Stomach (tissue), 9 donors: ENCODE results near the gene BPI. TPM values are rescaled to one million over a fixed set of nuclear protein-coding genes. Genes with fewer than 3 reads are reported as not detected.

ENCODE experiments used
- DNase-seq, 2 donors: peaks; one replicate each; pipeline versions ENCODE4 v3.0.0 to v3.0.0-alpha.2; 2013 to 2019
- H3K27ac ChIP-seq, 5 donors: fragments of 200-600 bp in 4 of 5; sonication (generic) in 4 of 5; one replicate each; pipeline ENCODE4 v1.5.1; 2013 to 2019; ENCODE audit warnings: mild to moderate bottlenecking in 1 of 5, moderate library complexity in 1 of 5
- H3K27me3 ChIP-seq, 3 donors: fragments of 200-600 bp; sonication (generic); one replicate each; pipeline ENCODE4 v1.5.1; 2017 to 2019; ENCODE audit warnings: mixed run types in 1 of 3
- H3K36me3 ChIP-seq, 4 donors: fragments of 200-600 bp; sonication (generic); 1 replicate in 3 of 4; 2 replicates in 1 of 4; pipeline ENCODE4 v1.5.1; 2016 to 2019
- H3K4me1 ChIP-seq, 4 donors: fragments of 200-600 bp; sonication (generic); one replicate each; pipeline ENCODE4 v1.5.1; 2016 to 2019
- H3K4me3 ChIP-seq, 4 donors: fragments of 200-600 bp; sonication (generic) in 3 of 4; one replicate each; pipeline ENCODE4 v1.5.1; 2016 to 2019; ENCODE audit warnings: mild to moderate bottlenecking in 1 of 4
- H3K9me3 ChIP-seq, 4 donors: fragments of 200-600 bp; sonication (generic); one replicate each; pipeline ENCODE4 v1.5.1; 2016 to 2019
- CTCF ChIP-seq, 7 experiments: fragments of 450-650 bp in 4 of 7; fragments of 200-600 bp in 3 of 7; sonication (generic) in 3 of 7; IDR thresholded peaks; one replicate each; pipeline ENCODE4 v1.5.1; 2016 to 2019; ENCODE audit warnings: antibody characterized with exemption in 7 of 7, control low read depth in 2 of 7, mild to moderate bottlenecking in 1 of 7
- EP300 ChIP-seq: sonication (generic); formaldehyde crosslinking; IDR thresholded peaks from one replicate; pipeline ENCODE4 v1.6.1; 2017; ENCODE audit warnings: antibody characterized with exemption
- POLR2A ChIP-seq, 4 donors: fragments of 450-650 bp; IDR thresholded peaks; one replicate each; pipeline ENCODE4 v1.6.1; 2016; ENCODE audit warnings: antibody characterized with exemption in 4 of 4, control low read depth in 2 of 4, mild to moderate bottlenecking in 1 of 4, moderate library complexity in 1 of 4
- POLR2AphosphoS5 ChIP-seq, 3 donors: sonication (generic); formaldehyde crosslinking; IDR thresholded peaks; one replicate each; pipeline ENCODE4 v1.6.1; 2016; ENCODE audit warnings: antibody characterized with exemption in 3 of 3
- whole genome bisulfite sequencing, 5 donors: extraction: QIAGEN DNeasy Blood & Tissue Kit in 3 of 5; methylation state at CpG; one replicate each; pipeline versions ENCODE4 v1.1.5 to v1.1.7; 2013 to 2018; 5-methylcytosine and 5-hydroxymethylcytosine counted together
- intact Hi-C: fragments of 100-400 bp; cut with DNase I; formaldehyde crosslinking; loops from one replicate; pipeline ENCODE4 v1.15.1; 2023; ENCODE audit warnings: low total_unique reads
- polyA plus RNA-seq, 3 donors: library from polyadenylated mRNA; stranded (reverse); fragments of 200-250 nt; gene quantifications; one replicate each; pipeline ENCODE4 v1.2.3, GENCODE V29; 2013
- total RNA-seq, 5 donors: library from RNA; depleted of rRNA; stranded (reverse); fragments of >200 nt; gene quantifications; one replicate each; pipeline versions ENCODE4 v1.1.0 to v1.2.3, GENCODE V29; 2014 to 2016
- donor health status: healthy with polysubstance abuse.
- donor health status: Bipolar disorder and iron deficiency.
- donor health status: healthy.

Gene BPI
- total and polyA plus RNA-seq, 8 donors, result 0.13 to 4.8 (median 0.86) TPM; not detected in 4

- H3K27me3 ChIP-seq, result peaks cover 0 to 50% (median 4%) of the 10 kb centered on the region in 3 donors
- no peak for DNase-seq
- WGBS, 5 donors, result 70 to 81% (median 80%) methylated on average over 8 of the region's 8 CpGs
- H3K27ac ChIP-seq, result no peak overlapping the region
- no peak overlapping the region for H3K4me3 ChIP-seq
- H3K9me3 ChIP-seq, result no peaks in the 10 kb centered on the region
- no peaks in the 10 kb centered on the region for H3K36me3 ChIP-seq
- peaks cover 0 to 23% (median 0%) of the 10 kb centered on the region in 4 donors for H3K4me1 ChIP-seq
- TF ChIP-seq POLR2AphosphoS5 (IDR thresholded peaks at IDR 0.05), result no peak
- no peak for TF ChIP-seq POLR2A (IDR thresholded peaks at IDR 0.05)
- TF ChIP-seq EP300, result no peak
- intact Hi-C loops, result no loop called here
Measured at GRCh38 chr20:38307371-38308046, 3.6 kb downstream of the BPI start.

GRCh38 chr20:38308047-38308438 is 4.1 kb downstream of the BPI start:
- H3K4me3 ChIP-seq, result no peak overlapping the region
- no peak for DNase-seq
- H3K36me3 ChIP-seq, result no peaks in the 10 kb centered on the region
- H3K27me3 ChIP-seq, result peaks cover 0 to 45% (median 0%) of the 10 kb centered on the region in 3 donors
- no peak overlapping the region for H3K27ac ChIP-seq
- TF ChIP-seq POLR2A (IDR thresholded peaks at IDR 0.05) (no peak), CTCF (IDR thresholded peaks at IDR 0.05) (no peak), EP300 (no peak), POLR2AphosphoS5 (IDR thresholded peaks at IDR 0.05) (no peak)
- intact Hi-C loops, result no loop called here
- H3K9me3 ChIP-seq, result no peaks in the 10 kb centered on the region
- 53 to 61% (median 58%) methylated on average over 4 of the region's 4 CpGs for WGBS, 5 donors
- peaks cover 0 to 21% (median 0%) of the 10 kb centered on the region in 4 donors for H3K4me1 ChIP-seq

- WGBS, 5 donors, result 0 to 88% (median 54%) methylated on average over 1 of the region's 1 CpG
- no peak for DNase-seq
- H3K4me3 ChIP-seq, result no peak overlapping the region
- no peaks in the 10 kb centered on the region for H3K9me3 ChIP-seq
- no peaks in the 10 kb centered on the region for H3K36me3 ChIP-seq
- peaks cover 0 to 17% (median 0%) of the 10 kb centered on the region in 4 donors for H3K4me1 ChIP-seq
- no peak overlapping the region for H3K27ac ChIP-seq
- peaks cover 0 to 44% (median 0%) of the 10 kb centered on the region in 3 donors for H3K27me3 ChIP-seq
- intact Hi-C loops, result no loop called here
- TF ChIP-seq CTCF (IDR thresholded peaks at IDR 0.05) (no peak), POLR2A (IDR thresholded peaks at IDR 0.05) (no peak), EP300 (no peak), POLR2AphosphoS5 (IDR thresholded peaks at IDR 0.05) (no peak)
Measured at GRCh38 chr20:38308447-38308846, 4.5 kb downstream of the BPI start.

GRCh38 chr20:38311091-38311490 is 7.1 kb downstream of the BPI start:
- 74 to 84% (median 79%) methylated on average over 3 of the region's 3 CpGs for WGBS, 5 donors
- TF ChIP-seq CTCF (IDR thresholded peaks at IDR 0.05) (no peak), POLR2A (IDR thresholded peaks at IDR 0.05) (no peak)
- no peaks in the 10 kb centered on the region for H3K36me3 ChIP-seq
- no peak overlapping the region for H3K27ac ChIP-seq
- peaks cover 0 to 19% (median 0%) of the 10 kb centered on the region in 3 donors for H3K27me3 ChIP-seq
- H3K4me3 ChIP-seq, result no peak overlapping the region
- no peaks in the 10 kb centered on the region for H3K9me3 ChIP-seq
- H3K4me1 ChIP-seq, result no peaks in the 10 kb centered on the region
- intact Hi-C loops, result no loop called here
- no peak for DNase-seq

GRCh38 chr20:38311491-38311890 is 7.5 kb downstream of the BPI start:
- Histone ChIP-seq H3K9me3 (no peaks in the 10 kb centered on the region), H3K27ac (no peak overlapping the region), H3K4me3 (no peak overlapping the region), H3K4me1 (no peaks in the 10 kb centered on the region), H3K36me3 (no peaks in the 10 kb centered on the region), H3K27me3 (peaks cover 0 to 16% (median 0%) of the 10 kb centered on the region in 3 donors)
- DNase-seq, result no peak
- TF ChIP-seq CTCF (IDR thresholded peaks at IDR 0.05), result no peak
- TF ChIP-seq EP300, result no peak
- TF ChIP-seq POLR2A (IDR thresholded peaks at IDR 0.05), result no peak
- TF ChIP-seq POLR2AphosphoS5 (IDR thresholded peaks at IDR 0.05), result no peak
- WGBS, 5 donors, result 43 to 59% (median 56%) methylated on average over 3 of the region's 3 CpGs
- intact Hi-C loops, result no loop called here
